ENCODE data around the gene XYLT1. TPM values are rescaled to one million over a fixed set of nuclear protein-coding genes. Genes with fewer than 3 reads are reported as not detected.

Gene XYLT1
- total RNA-seq, 1 experiment from 2014 or later: 14.5 TPM

GRCh38 chr16:17224350-17224749 lies 246.4 kb downstream of the XYLT1 start:
- Histone ChIP-seq H2BK120ac (ENCODE audit: low read depth, low read length, poor library complexity, severe bottlenecking) (no peak overlapping the region), H3K9me3 (ENCODE audit: control insufficient read depth, low read depth, low read length) (no peaks in the 10 kb centered on the region), H3K27me3 (ENCODE audit: insufficient read depth, low read length) (no peaks in the 10 kb centered on the region), H3K4me1 (ENCODE audit: insufficient read depth, low read length) (peaks cover 8% of the 10 kb centered on the region; the same call in 1 of the 2 replicates), H2AFZ (ENCODE audit: low read length) (no peak overlapping the region), H3K79me2 (ENCODE audit: insufficient read depth, low read length) (no peaks in the 10 kb centered on the region), H3K23me2 (ENCODE audit: insufficient read length, low read depth, low read length, poor library complexity, severe bottlenecking) (no peaks in the 10 kb centered on the region), H2BK15ac (ENCODE audit: low read depth, low read length) (no peak overlapping the region), H2BK12ac (ENCODE audit: insufficient read length, low read depth, low read length) (no peak overlapping the region), H3K4me2 (ENCODE audit: insufficient read depth, insufficient read length, low read length) (no peak overlapping the region), H3K14ac (ENCODE audit: insufficient read depth, low read length) (no peak overlapping the region), H4K5ac (ENCODE audit: insufficient read length, low read depth, low read length) (no peak overlapping the region), H4K20me1 (ENCODE audit: control insufficient read depth, insufficient read depth, insufficient read length) (no peaks in the 10 kb centered on the region), H2BK5ac (ENCODE audit: insufficient read length, low read length) (no peak overlapping the region), H3K18ac (ENCODE audit: insufficient read length, low read depth, low read length) (no peak overlapping the region), H4K91ac (ENCODE audit: insufficient read length, low read depth, low read length) (no peak overlapping the region), H3K9ac (ENCODE audit: extremely low read depth, insufficient read length, low read length) (no peak overlapping the region), H3K23ac (ENCODE audit: insufficient read length, low read depth, low read length) (no peak overlapping the region), H2AK5ac (ENCODE audit: insufficient read length, low read length) (no peak overlapping the region), H4K8ac (replicated peaks; ENCODE audit: insufficient read length, low read depth, low read length) (no peak overlapping the region), H3T11ph (ENCODE audit: low read length) (no peak overlapping the region), H3K4ac (ENCODE audit: low read depth, low read length) (no peak overlapping the region), H2BK20ac (ENCODE audit: low read depth, low read length, poor library complexity, severe bottlenecking) (no peak overlapping the region), H3K56ac (ENCODE audit: insufficient read length, low read depth, low read length) (no peak overlapping the region), H3K79me1 (ENCODE audit: insufficient read depth, low read depth, low read length, poor library complexity, severe bottlenecking) (no peaks in the 10 kb centered on the region), H3K27ac (ENCODE audit: insufficient read length, low read depth, low read length) (no peak overlapping the region)
- Mint-ChIP-seq H3K9me3 (no peaks in the 10 kb centered on the region), H3K27ac (no peak overlapping the region), H3K36me3 (ENCODE audit: insufficient read depth in 1 of 3, low read depth in 3 of 3) (no peaks in the 10 kb centered on the region), H3K27me3 (ENCODE audit: low read depth) (no peaks in the 10 kb centered on the region), H3K4me3 (no peak overlapping the region), H3K4me1 (peaks cover 19 to 20% of the 10 kb centered on the region in 2 experiments)
- no peak for TF ChIP-seq CTCF (conservative IDR thresholded peaks at IDR 0.05)
- no CpG with 5 or more reads among the region's 5 CpGs for WGBS (ENCODE audit: extremely low coverage, insufficient read length, low lambda C conversion rate)
- no peak for DNase-seq

Data from H9 (cell line).